Measurements from ENCODE around the gene SLC35F6. TPM values are rescaled to one million over a fixed set of nuclear protein-coding genes. Genes with fewer than 3 reads are reported as not detected.
"Not testable (repeated sequence)": the region's sequence is repeated elsewhere in the genome, so short reads cannot be mapped to it uniquely, and the experiment has no call there.

SLC35F6 gene
- total RNA-seq, 1 donor from 2014 or later: 33.0 TPM

GRCh38 chr2:26730549-26731344 lies 33.3 kb upstream of the SLC35F6 start:
- DNase-seq (ENCODE audit: low spot score): no peak

GRCh38 chr2:26731714-26732113 lies 32.4 kb upstream of the SLC35F6 start:
- no peak for DNase-seq (ENCODE audit: low spot score)

GRCh38 chr2:26732446-26732845 lies 31.6 kb upstream of the SLC35F6 start:
- DNase-seq (ENCODE audit: low spot score): no peak

- DNase-seq (ENCODE audit: low spot score): no peak
Observed at GRCh38 chr2:26733413-26733812, 30.7 kb upstream of the SLC35F6 start.

GRCh38 chr2:26735097-26735496 lies 29.0 kb upstream of the SLC35F6 start:
- DNase-seq (ENCODE audit: low spot score): no peak

GRCh38 chr2:26735883-26736588 lies 28.0 kb upstream of the SLC35F6 start:
- no peak for DNase-seq (ENCODE audit: low spot score)

- DNase-seq (ENCODE audit: low spot score): no peak
Observed at GRCh38 chr2:26737221-26737620, 26.9 kb upstream of the SLC35F6 start.

- no peak for DNase-seq (ENCODE audit: low spot score)
Observed at GRCh38 chr2:26738481-26738880, 25.6 kb upstream of the SLC35F6 start.

- DNase-seq (ENCODE audit: low spot score): no peak
Observed at GRCh38 chr2:26739514-26739913, 24.6 kb upstream of the SLC35F6 start.

GRCh38 chr2:26740346-26740745 lies 23.7 kb upstream of the SLC35F6 start:
- DNase-seq (ENCODE audit: low spot score): no peak

- DNase-seq (ENCODE audit: low spot score): no peak
Observed at GRCh38 chr2:26740890-26741302, 23.2 kb upstream of the SLC35F6 start.

GRCh38 chr2:26742048-26742770 lies 21.9 kb upstream of the SLC35F6 start:
- no peak for DNase-seq (ENCODE audit: low spot score)

GRCh38 chr2:26743852-26744251 lies 20.2 kb upstream of the SLC35F6 start:
- DNase-seq (ENCODE audit: low spot score): no peak

GRCh38 chr2:26744953-26745352 lies 19.1 kb upstream of the SLC35F6 start:
- no peak for DNase-seq (ENCODE audit: low spot score)

GRCh38 chr2:26745609-26746327 lies 18.3 kb upstream of the SLC35F6 start:
- DNase-seq (ENCODE audit: low spot score): peak; percentile 84

GRCh38 chr2:26746934-26747333 lies 17.1 kb upstream of the SLC35F6 start:
- no peak for DNase-seq (ENCODE audit: low spot score)

GRCh38 chr2:26749787-26750420 lies 14.2 kb upstream of the SLC35F6 start:
- not testable (repeated sequence) for DNase-seq (ENCODE audit: low spot score)

- DNase-seq (ENCODE audit: low spot score): not testable (repeated sequence)
Observed at GRCh38 chr2:26750467-26750866, 13.6 kb upstream of the SLC35F6 start.

GRCh38 chr2:26752656-26753055 lies 11.4 kb upstream of the SLC35F6 start:
- no peak for DNase-seq (ENCODE audit: low spot score)

- no peak for DNase-seq (ENCODE audit: low spot score)
Observed at GRCh38 chr2:26754539-26754938, 9.5 kb upstream of the SLC35F6 start.

GRCh38 chr2:26754972-26755670 lies 9.0 kb upstream of the SLC35F6 start:
- DNase-seq (ENCODE audit: low spot score): no peak

All from mucosa of gallbladder (tissue), 1 donor.